Measurements from ENCODE around the gene ABCA9. TPM values are rescaled to one million over a fixed set of nuclear protein-coding genes. Genes with fewer than 3 reads are reported as not detected.

ABCA9 gene
- total and polyA plus RNA-seq, 9 of the 15 experiments (the other 6 are each of a cell fraction or from before 2014, with no cell fraction given): 0.04 TPM; not detected in 8

DNA sequence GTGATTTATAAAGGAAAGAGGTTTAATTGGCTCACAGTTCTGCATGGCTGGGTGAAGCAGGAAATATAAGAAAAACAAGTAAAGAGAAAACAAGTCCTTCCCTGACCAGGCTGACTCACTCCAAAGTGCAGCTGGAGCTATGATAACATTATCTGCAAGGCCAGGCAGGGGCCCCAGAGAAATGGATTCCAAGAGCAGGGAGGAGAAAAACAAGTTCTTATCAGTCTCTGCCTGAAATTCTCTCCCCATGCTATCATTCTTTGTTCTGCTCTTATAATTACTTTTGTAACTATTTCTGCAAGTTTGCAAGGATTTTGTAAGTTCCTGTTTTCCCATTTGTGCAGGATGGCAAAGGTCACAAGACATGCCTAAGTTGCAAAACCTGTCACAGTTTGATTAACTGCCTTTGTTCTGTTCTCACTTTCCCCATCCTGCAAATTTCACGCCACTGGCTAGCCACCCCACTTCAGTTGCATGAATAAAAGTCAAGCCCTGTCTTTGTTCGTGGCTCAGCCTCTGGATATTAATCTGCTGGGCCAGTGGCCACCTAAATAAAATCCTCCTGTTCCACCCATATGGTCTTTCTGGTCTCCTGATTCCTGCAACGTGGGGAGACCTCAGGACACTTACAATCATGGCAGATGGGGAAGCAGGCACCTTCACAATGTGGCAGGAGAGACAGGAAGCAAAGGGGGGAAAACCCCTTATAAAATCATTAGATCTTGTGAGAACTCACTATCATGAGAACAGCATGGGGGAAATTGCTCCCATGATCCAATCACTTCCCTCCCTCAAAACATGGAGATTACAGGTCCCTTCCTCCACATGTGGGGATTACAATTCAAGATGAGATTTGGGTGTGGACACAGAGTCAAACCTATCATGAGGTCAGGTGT is 13.1 kb downstream of the ABCA9 start (continued):
- TF ChIP-seq, protein P1, sequence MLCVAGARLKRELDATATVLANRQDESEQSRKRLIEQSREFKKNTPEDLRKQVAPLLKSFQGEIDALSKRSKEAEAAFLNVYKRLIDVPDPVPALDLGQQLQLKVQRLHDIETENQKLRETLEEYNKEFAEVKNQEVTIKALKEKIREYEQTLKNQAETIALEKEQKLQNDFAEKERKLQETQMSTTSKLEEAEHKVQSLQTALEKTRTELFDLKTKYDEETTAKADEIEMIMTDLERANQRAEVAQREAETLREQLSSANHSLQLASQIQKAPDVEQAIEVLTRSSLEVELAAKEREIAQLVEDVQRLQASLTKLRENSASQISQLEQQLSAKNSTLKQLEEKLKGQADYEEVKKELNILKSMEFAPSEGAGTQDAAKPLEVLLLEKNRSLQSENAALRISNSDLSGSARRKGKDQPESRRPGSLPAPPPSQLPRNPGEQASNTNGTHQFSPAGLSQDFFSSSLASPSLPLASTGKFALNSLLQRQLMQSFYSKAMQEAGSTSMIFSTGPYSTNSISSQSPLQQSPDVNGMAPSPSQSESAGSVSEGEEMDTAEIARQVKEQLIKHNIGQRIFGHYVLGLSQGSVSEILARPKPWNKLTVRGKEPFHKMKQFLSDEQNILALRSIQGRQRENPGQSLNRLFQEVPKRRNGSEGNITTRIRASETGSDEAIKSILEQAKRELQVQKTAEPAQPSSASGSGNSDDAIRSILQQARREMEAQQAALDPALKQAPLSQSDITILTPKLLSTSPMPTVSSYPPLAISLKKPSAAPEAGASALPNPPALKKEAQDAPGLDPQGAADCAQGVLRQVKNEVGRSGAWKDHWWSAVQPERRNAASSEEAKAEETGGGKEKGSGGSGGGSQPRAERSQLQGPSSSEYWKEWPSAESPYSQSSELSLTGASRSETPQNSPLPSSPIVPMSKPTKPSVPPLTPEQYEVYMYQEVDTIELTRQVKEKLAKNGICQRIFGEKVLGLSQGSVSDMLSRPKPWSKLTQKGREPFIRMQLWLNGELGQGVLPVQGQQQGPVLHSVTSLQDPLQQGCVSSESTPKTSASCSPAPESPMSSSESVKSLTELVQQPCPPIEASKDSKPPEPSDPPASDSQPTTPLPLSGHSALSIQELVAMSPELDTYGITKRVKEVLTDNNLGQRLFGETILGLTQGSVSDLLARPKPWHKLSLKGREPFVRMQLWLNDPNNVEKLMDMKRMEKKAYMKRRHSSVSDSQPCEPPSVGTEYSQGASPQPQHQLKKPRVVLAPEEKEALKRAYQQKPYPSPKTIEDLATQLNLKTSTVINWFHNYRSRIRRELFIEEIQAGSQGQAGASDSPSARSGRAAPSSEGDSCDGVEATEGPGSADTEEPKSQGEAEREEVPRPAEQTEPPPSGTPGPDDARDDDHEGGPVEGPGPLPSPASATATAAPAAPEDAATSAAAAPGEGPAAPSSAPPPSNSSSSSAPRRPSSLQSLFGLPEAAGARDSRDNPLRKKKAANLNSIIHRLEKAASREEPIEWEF (CRISPR knock-in tag; IDR thresholded peaks at IDR 0.05): no peak; the same call in 1 of the 2 replicates
- TF ChIP-seq, protein P2, sequence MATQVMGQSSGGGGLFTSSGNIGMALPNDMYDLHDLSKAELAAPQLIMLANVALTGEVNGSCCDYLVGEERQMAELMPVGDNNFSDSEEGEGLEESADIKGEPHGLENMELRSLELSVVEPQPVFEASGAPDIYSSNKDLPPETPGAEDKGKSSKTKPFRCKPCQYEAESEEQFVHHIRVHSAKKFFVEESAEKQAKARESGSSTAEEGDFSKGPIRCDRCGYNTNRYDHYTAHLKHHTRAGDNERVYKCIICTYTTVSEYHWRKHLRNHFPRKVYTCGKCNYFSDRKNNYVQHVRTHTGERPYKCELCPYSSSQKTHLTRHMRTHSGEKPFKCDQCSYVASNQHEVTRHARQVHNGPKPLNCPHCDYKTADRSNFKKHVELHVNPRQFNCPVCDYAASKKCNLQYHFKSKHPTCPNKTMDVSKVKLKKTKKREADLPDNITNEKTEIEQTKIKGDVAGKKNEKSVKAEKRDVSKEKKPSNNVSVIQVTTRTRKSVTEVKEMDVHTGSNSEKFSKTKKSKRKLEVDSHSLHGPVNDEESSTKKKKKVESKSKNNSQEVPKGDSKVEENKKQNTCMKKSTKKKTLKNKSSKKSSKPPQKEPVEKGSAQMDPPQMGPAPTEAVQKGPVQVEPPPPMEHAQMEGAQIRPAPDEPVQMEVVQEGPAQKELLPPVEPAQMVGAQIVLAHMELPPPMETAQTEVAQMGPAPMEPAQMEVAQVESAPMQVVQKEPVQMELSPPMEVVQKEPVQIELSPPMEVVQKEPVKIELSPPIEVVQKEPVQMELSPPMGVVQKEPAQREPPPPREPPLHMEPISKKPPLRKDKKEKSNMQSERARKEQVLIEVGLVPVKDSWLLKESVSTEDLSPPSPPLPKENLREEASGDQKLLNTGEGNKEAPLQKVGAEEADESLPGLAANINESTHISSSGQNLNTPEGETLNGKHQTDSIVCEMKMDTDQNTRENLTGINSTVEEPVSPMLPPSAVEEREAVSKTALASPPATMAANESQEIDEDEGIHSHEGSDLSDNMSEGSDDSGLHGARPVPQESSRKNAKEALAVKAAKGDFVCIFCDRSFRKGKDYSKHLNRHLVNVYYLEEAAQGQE (IDR thresholded peaks at IDR 0.05; ENCODE audit: borderline replicate concordance): peak; percentile 78
- TF ChIP-seq, protein P2 (CRISPR knock-in tag; IDR thresholded peaks at IDR 0.05; ENCODE audit: low read depth): no peak
- TF ChIP-seq, protein P3, sequence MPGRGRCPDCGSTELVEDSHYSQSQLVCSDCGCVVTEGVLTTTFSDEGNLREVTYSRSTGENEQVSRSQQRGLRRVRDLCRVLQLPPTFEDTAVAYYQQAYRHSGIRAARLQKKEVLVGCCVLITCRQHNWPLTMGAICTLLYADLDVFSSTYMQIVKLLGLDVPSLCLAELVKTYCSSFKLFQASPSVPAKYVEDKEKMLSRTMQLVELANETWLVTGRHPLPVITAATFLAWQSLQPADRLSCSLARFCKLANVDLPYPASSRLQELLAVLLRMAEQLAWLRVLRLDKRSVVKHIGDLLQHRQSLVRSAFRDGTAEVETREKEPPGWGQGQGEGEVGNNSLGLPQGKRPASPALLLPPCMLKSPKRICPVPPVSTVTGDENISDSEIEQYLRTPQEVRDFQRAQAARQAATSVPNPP (IDR thresholded peaks at IDR 0.05; ENCODE audit: borderline replicate concordance, insufficient read depth, insufficient read length): no peak
- TF ChIP-seq TGIF2 (CRISPR knock-in tag; IDR thresholded peaks at IDR 0.05) (no peak), GTF2A2 (tag; IDR thresholded peaks at IDR 0.05) (no peak), TEAD2 (tag; IDR thresholded peaks at IDR 0.05) (peak; percentile 5; the same call in 1 of the 2 replicates), ZNF197 (CRISPR knock-in tag; IDR thresholded peaks at IDR 0.05; ENCODE audit: low read depth) (peak; percentile 87; the same call in 1 of the 2 replicates), SMARCA5 (IDR thresholded peaks at IDR 0.05) (peak; percentile 57; the same call in 1 of the 2 replicates), TRIM28 (IDR thresholded peaks at IDR 0.05) (no peak; the same call in 1 of the 2 replicates), ZNF316 (IDR thresholded peaks at IDR 0.05) (peak; percentile 54; the same call in 1 of the 2 replicates), FOXM1 (IDR thresholded peaks at IDR 0.05; ENCODE audit: low read depth) (peak; percentile 94), FOXM1 (CRISPR knock-in tag; IDR thresholded peaks at IDR 0.05; ENCODE audit: low read depth) (no peak)
